ENCODE measurements around the gene SLC26A6. TPM values are rescaled to one million over a fixed set of nuclear protein-coding genes. Genes with fewer than 3 reads are reported as not detected.

Gene SLC26A6
- total RNA-seq, 4 donors from 2014 or later = 14.0 to 29.4 (median 24.1) TPM

DNA sequence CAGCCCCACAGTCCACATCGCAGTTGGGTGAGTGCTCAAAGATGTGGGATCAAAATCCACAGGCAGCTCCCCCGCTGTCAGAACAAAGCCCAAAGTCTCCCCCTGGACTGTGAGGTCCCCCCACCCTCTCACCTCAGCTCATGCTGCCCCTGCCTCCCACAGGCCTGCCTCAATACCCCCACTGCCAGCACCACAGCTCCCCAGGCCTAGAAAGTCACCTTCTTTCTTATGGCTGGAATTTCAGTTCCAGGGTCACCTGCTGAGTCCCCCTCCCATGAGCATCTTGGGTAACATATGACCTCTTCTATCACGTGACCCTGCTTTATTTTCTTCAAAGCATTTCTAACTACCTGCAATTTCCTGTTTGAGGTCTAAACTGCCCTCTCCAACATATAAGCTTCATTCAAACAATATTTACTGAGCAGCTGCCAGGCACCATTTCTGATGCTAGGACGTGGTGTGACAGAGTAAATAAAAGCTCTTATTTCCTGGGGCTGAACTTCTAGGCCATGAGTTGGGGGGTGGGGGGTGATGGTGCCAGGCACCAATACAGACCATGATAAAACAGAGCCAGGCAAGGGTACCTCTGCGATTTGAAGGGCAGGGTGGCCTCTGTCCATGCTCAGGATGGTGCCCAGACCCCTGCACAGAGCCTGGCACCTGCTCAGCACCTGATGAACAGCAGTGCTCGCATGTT is 11.3 kb downstream of the SLC26A6 start:
- Histone ChIP-seq H3K36me3 (peaks cover 38% of the 10 kb centered on the region), H3K4me3 (no peak overlapping the region), H3K27ac (no peak overlapping the region), H3K27me3 (no peaks in the 10 kb centered on the region), H3K9me3 (no peaks in the 10 kb centered on the region), H3K4me1 (no peaks in the 10 kb centered on the region)
- no peak for TF ChIP-seq CTCF (IDR thresholded peaks at IDR 0.05)
- no peak for TF ChIP-seq EP300 (IDR thresholded peaks at IDR 0.05)
- no peak for TF ChIP-seq POLR2A (IDR thresholded peaks at IDR 0.05)
- TF ChIP-seq POLR2AphosphoS5 (IDR thresholded peaks at IDR 0.05) = no peak
- no peak for DNase-seq (ENCODE audit: low spot score in 2 of 2)
- WGBS = 72% methylated on average over 6 of the region's 6 CpGs

- DNase-seq (ENCODE audit: low spot score in 2 of 2) = no peak
- Histone ChIP-seq H3K36me3 (peaks cover 14% of the 10 kb centered on the region), H3K4me1 (no peaks in the 10 kb centered on the region), H3K27ac (no peak within 1 kb of the TSS), H3K27me3 (no peaks in the 10 kb centered on the region), H3K4me3 (no peak within 1 kb of the TSS), H3K9me3 (peaks cover 9% of the 10 kb centered on the region)
- WGBS = 86% methylated on average over 3 of the region's 19 CpGs
- TF ChIP-seq EP300 (IDR thresholded peaks at IDR 0.05) = no peak
- no peak for TF ChIP-seq POLR2AphosphoS5 (IDR thresholded peaks at IDR 0.05)
- no peak for TF ChIP-seq CTCF (IDR thresholded peaks at IDR 0.05)
- no peak for TF ChIP-seq POLR2A (IDR thresholded peaks at IDR 0.05)
These were observed 13.8 kb downstream of the SLC26A6 start, which contains the start of gene TMEM89 for GRCh38 chr3:48621461-48621869. TMEM89 (minus strand) TSS chr3:48621769; CDS start chr3:48621756, 13 bp downstream.

GRCh38 chr3:48619541-48620524 is 15.4 kb downstream of the SLC26A6 start:
- H3K4me1 ChIP-seq = no peaks in the 10 kb centered on the region
- H3K36me3 ChIP-seq = no peaks in the 10 kb centered on the region
- no peaks in the 10 kb centered on the region for H3K27me3 ChIP-seq
- TF ChIP-seq CTCF (IDR thresholded peaks at IDR 0.05) (no peak), EP300 (IDR thresholded peaks at IDR 0.05) (no peak)
- H3K27ac ChIP-seq = no peak overlapping the region
- peaks cover 9% of the 10 kb centered on the region for H3K9me3 ChIP-seq
- no peak overlapping the region for H3K4me3 ChIP-seq
- 75% methylated on average over 6 of the region's 7 CpGs for WGBS
- DNase-seq (ENCODE audit: low spot score in 2 of 2) = no peak

GRCh38 chr3:48617559-48617958 is 17.7 kb downstream of the SLC26A6 start:
- WGBS = 94% methylated on average over 4 of the region's 4 CpGs
- peaks cover 9% of the 10 kb centered on the region for H3K9me3 ChIP-seq
- no peak for DNase-seq (ENCODE audit: low spot score in 2 of 2)
- H3K4me1 ChIP-seq = no peaks in the 10 kb centered on the region
- H3K27ac ChIP-seq = no peak overlapping the region
- TF ChIP-seq POLR2A (IDR thresholded peaks at IDR 0.05) (no peak), EP300 (IDR thresholded peaks at IDR 0.05) (no peak), CTCF (IDR thresholded peaks at IDR 0.05) (no peak), POLR2AphosphoS5 (IDR thresholded peaks at IDR 0.05) (no peak)
- H3K36me3 ChIP-seq = no peaks in the 10 kb centered on the region
- H3K4me3 ChIP-seq = no peak overlapping the region
- no peaks in the 10 kb centered on the region for H3K27me3 ChIP-seq

- Histone ChIP-seq H3K9me3 (peaks cover 9% of the 10 kb centered on the region), H3K4me1 (peaks cover 6% of the 10 kb centered on the region), H3K4me3 (no peak overlapping the region), H3K36me3 (no peaks in the 10 kb centered on the region), H3K27ac (no peak overlapping the region), H3K27me3 (no peaks in the 10 kb centered on the region)
- TF ChIP-seq POLR2A (IDR thresholded peaks at IDR 0.05) = no peak
- TF ChIP-seq POLR2AphosphoS5 (IDR thresholded peaks at IDR 0.05) = no peak
- TF ChIP-seq CTCF (IDR thresholded peaks at IDR 0.05) = no peak
- TF ChIP-seq EP300 (IDR thresholded peaks at IDR 0.05) = no peak
- 66% methylated on average over 3 of the region's 3 CpGs for WGBS
- DNase-seq (ENCODE audit: low spot score in 2 of 2) = no peak
These were observed 21.2 kb downstream of the SLC26A6 start for GRCh38 chr3:48614044-48614443.
